Measurements from ENCODE around the gene EFR3B. TPM values are rescaled to one million over a fixed set of nuclear protein-coding genes. Genes with fewer than 3 reads are reported as not detected.

Gene EFR3B
- total RNA-seq, 2 experiments from 2014 or later, result not detected

- H3K4me2 ChIP-seq (ENCODE audit: low read length), result no peak overlapping the region
- no peaks in the 10 kb centered on the region for H3K36me3 ChIP-seq (ENCODE audit: insufficient read depth, low read length)
- no peaks in the 10 kb centered on the region for H3K9me3 ChIP-seq (ENCODE audit: low read length)
- no peak for DNase-seq (ENCODE audit: low spot score)
- H3K4me1 ChIP-seq (ENCODE audit: insufficient read depth, low read length, poor library complexity, severe bottlenecking), result peaks cover 4% of the 10 kb centered on the region
- intact Hi-C loops (cut with micrococcal nuclease; ENCODE audit: unreplicated experiment), result no loop called here
- ChIA-PET POLR2A (interaction anchor here (0.5 to 1.3 kb wide), 2 partner anchors 10 to 840 kb away, joined by 3 read pairs; no protein-coding TSS in a partner anchor), CTCF (ENCODE audit: unreplicated experiment) (no interaction called here)
- H2AFZ ChIP-seq (ENCODE audit: low read length), result no peak overlapping the region
- no peak overlapping the region for H3K4me3 ChIP-seq (ENCODE audit: low read depth, low read length, poor library complexity, severe bottlenecking)
- no peaks in the 10 kb centered on the region for H3K79me2 ChIP-seq (ENCODE audit: insufficient read depth, low read depth, low read length)
- BruUV-seq (replicated peaks), result no TSS peak
- H4K20me1 ChIP-seq (ENCODE audit: insufficient read depth, low read length), result no peaks in the 10 kb centered on the region
- H3K9me2 ChIP-seq (ENCODE audit: insufficient read depth, low read length), result no peaks in the 10 kb centered on the region
- H3K27ac ChIP-seq (ENCODE audit: low read depth, low read length, poor library complexity, severe bottlenecking), result no peak overlapping the region
- TF ChIP-seq CTCF (conservative IDR thresholded peaks at IDR 0.05; ENCODE audit: low read length) (no peak), EZH2phosphoT487 (IDR thresholded peaks at IDR 0.05; ENCODE audit: borderline replicate concordance, low read depth, low read length) (no peak)
These were observed 31.1 kb downstream of the EFR3B start for GRCh38 chr2:25073025-25073424.

- H3K27ac ChIP-seq (ENCODE audit: low read depth, low read length, poor library complexity, severe bottlenecking), result no peak overlapping the region
- H3K36me3 ChIP-seq (ENCODE audit: insufficient read depth, low read length), result no peaks in the 10 kb centered on the region
- TF ChIP-seq CTCF (conservative IDR thresholded peaks at IDR 0.05; ENCODE audit: low read length) (no peak), EZH2phosphoT487 (IDR thresholded peaks at IDR 0.05; ENCODE audit: borderline replicate concordance, low read depth, low read length) (no peak)
- H3K4me2 ChIP-seq (ENCODE audit: low read length), result no peak overlapping the region
- H4K20me1 ChIP-seq (ENCODE audit: insufficient read depth, low read length), result no peaks in the 10 kb centered on the region
- peaks cover 4% of the 10 kb centered on the region for H3K4me1 ChIP-seq (ENCODE audit: insufficient read depth, low read length, poor library complexity, severe bottlenecking)
- intact Hi-C loops (cut with micrococcal nuclease; ENCODE audit: unreplicated experiment), result no loop called here
- CTCF ChIA-PET (ENCODE audit: unreplicated experiment), result no interaction called here
- DNase-seq (ENCODE audit: low spot score), result no peak
- no peaks in the 10 kb centered on the region for H3K9me3 ChIP-seq (ENCODE audit: low read length)
- H3K79me2 ChIP-seq (ENCODE audit: insufficient read depth, low read depth, low read length), result no peaks in the 10 kb centered on the region
- no peaks in the 10 kb centered on the region for H3K9me2 ChIP-seq (ENCODE audit: insufficient read depth, low read length)
- no peak overlapping the region for H3K4me3 ChIP-seq (ENCODE audit: low read depth, low read length, poor library complexity, severe bottlenecking)
- POLR2A ChIA-PET, result interaction anchor here (0.5 to 1.3 kb wide), 2 partner anchors 9 to 840 kb away, joined by 3 read pairs; no protein-coding TSS in a partner anchor
- no TSS peak for BruUV-seq (replicated peaks)
- no peak overlapping the region for H2AFZ ChIP-seq (ENCODE audit: low read length)
These were observed 32.0 kb downstream of the EFR3B start for GRCh38 chr2:25073914-25074313.

- intact Hi-C loops (cut with micrococcal nuclease; ENCODE audit: unreplicated experiment), result no loop called here
- TF ChIP-seq EZH2phosphoT487 (IDR thresholded peaks at IDR 0.05; ENCODE audit: borderline replicate concordance, low read depth, low read length) (no peak), CTCF (conservative IDR thresholded peaks at IDR 0.05; ENCODE audit: low read length) (no peak)
- ChIA-PET CTCF (ENCODE audit: unreplicated experiment) (no interaction called here), POLR2A (interaction anchor here (0.7 kb wide), 1 partner anchor 50 kb away, joined by 4 read pairs; no protein-coding TSS in a partner anchor)
- H3K9me3 ChIP-seq (ENCODE audit: low read length), result no peaks in the 10 kb centered on the region
- H3K4me2 ChIP-seq (ENCODE audit: low read length), result no peak overlapping the region
- no peaks in the 10 kb centered on the region for H4K20me1 ChIP-seq (ENCODE audit: insufficient read depth, low read length)
- H3K27ac ChIP-seq (ENCODE audit: low read depth, low read length, poor library complexity, severe bottlenecking), result no peak overlapping the region
- DNase-seq (ENCODE audit: low spot score), result no peak
- peaks cover 4% of the 10 kb centered on the region for H3K4me1 ChIP-seq (ENCODE audit: insufficient read depth, low read length, poor library complexity, severe bottlenecking)
- BruUV-seq (replicated peaks), result no TSS peak
- no peak overlapping the region for H3K4me3 ChIP-seq (ENCODE audit: low read depth, low read length, poor library complexity, severe bottlenecking)
- H3K9me2 ChIP-seq (ENCODE audit: insufficient read depth, low read length), result no peaks in the 10 kb centered on the region
- no peaks in the 10 kb centered on the region for H3K36me3 ChIP-seq (ENCODE audit: insufficient read depth, low read length)
- H2AFZ ChIP-seq (ENCODE audit: low read length), result no peak overlapping the region
- H3K79me2 ChIP-seq (ENCODE audit: insufficient read depth, low read depth, low read length), result no peaks in the 10 kb centered on the region
These were observed 33.0 kb downstream of the EFR3B start for GRCh38 chr2:25074826-25075225.

Data from OCI-LY7 (cell line).